ENCODE measurements around the gene ARHGAP27. TPM values are rescaled to one million over a fixed set of nuclear protein-coding genes. Genes with fewer than 3 reads are reported as not detected.

ARHGAP27 gene
- total and polyA plus RNA-seq, 2 of the 13 experiments (the other 11 are each of a cell fraction or from before 2014, with no cell fraction given), result 15.5 to 18.9 TPM

DNA sequence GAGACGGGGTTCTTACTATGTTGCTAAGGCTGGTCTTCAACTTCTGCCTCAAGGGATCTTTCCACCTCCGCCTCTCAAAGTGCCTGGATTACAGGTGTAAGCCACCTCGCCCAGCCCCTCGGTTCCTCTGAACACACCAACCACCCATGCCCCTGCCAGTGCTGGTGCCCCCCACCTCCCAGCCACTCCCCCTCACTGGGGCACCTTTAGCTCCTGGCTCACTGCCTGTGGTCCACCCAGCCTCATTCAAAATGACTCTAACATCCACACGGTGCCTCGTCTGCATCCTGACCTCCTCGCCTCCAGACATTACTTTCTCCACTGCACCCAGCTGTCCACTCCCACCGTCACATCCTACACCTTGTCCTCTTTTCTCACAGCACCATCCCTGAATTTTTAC lies 55.3 kb downstream of the ARHGAP27 start (continued):
- TF ChIP-seq ZNF607 (CRISPR knock-in tag; IDR thresholded peaks at IDR 0.05; ENCODE audit: borderline replicate concordance), result no peak
- TF ChIP-seq ZNF3 (CRISPR knock-in tag; IDR thresholded peaks at IDR 0.05), result no peak
- TF ChIP-seq RAD51 (IDR thresholded peaks at IDR 0.05; ENCODE audit: borderline replicate concordance), result no peak
- TF ChIP-seq MAF1 (CRISPR knock-in tag; IDR thresholded peaks at IDR 0.05; ENCODE audit: borderline replicate concordance), result no peak
- no peak for TF ChIP-seq MIXL1 (CRISPR knock-in tag; IDR thresholded peaks at IDR 0.05)

DNA sequence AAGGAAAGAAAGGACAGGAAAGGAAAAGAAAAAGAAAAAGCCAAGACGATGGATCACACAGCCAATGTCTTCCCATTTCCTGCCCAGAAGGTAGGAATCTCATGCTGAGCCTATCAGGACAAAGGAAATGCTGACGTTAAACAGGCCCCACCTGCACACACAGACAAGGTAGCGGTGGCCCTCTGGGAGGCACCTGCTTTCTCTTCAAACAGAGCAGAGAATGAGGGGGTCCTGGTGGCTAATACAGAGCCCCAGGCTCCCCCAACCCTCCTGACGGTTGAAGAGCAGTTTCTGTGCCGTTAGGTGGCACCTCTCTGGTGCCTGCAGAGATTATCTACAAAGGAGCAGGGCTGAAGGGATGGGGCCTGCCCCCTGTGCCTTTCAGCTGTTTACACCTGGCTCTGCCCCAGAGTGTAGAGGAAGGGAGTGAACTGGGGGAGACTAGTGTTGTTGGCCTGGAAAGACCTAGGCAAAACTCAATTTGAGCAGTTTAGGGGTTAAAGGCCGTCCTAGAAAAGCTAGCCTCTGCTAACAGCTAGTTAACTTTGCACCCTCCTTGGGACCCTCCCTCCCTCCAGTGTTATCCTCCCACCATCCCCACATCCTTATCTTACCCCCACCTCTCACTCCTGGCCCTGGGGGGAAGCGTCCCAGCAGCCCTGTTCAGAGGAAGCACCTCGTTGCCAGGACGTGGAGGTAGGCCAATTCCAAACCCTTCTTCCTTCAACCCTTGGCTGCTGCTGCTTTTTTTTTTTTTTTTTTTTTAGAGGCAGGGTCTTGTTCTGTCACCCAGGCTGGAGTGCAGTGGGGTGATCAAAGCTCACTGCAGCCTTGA lies 56.3 kb downstream of the ARHGAP27 start:
- intact Hi-C loops (cut with micrococcal nuclease; ENCODE audit: unreplicated experiment) (no loop called here), in situ Hi-C loops (cut with HindIII; ENCODE audit: extremely low pct_ligation_motif_present, low pct_unique_long_range_greater_than_20kb) (loop anchor here (10.0 kb wide), 1 partner anchor 242 kb away; the partner anchor contains the start of genes ACBD4 and PLCD3)
- H3K9ac ChIP-seq (ENCODE audit: insufficient read depth, low read depth, low read length), result 0 out of 2 replicates have a peak overlapping the region, but pooled peaks have one; percentile 3
- ATAC-seq, result peak; percentile 4; the same call in 2 of the 3 replicates
- H4K20me1 ChIP-seq (ENCODE audit: insufficient read depth, low read length), result no peaks in the 10 kb centered on the region
- H3K27ac ChIP-seq (ENCODE audit: extremely low read length, insufficient read depth, low read length), result no peak overlapping the region
- peaks cover 48% of the 10 kb centered on the region for H3K4me1 ChIP-seq (ENCODE audit: insufficient read depth, low read length)
- H3K36me3 ChIP-seq (replicated peaks in 1 of 2; ENCODE audit: control insufficient read depth in 1 of 2, insufficient read depth in 2 of 2, low read length in 2 of 2), result no peaks in the 10 kb centered on the region
- no peak for FAIRE-seq
- ChIA-PET POLR2A (interaction anchor here (0.7 to 1.9 kb wide), 2 partner anchors 65 to 214 kb away, joined by 4 to 5 read pairs; partner anchors contain the start of gene HEXIM2), CTCF (ENCODE audit: low intra/inter-chr PET ratio, low total read pairs) (no interaction called here)
- no peaks in the 10 kb centered on the region for H3K79me2 ChIP-seq (ENCODE audit: insufficient read depth, low read length)
- WGBS (ENCODE audit: low lambda C conversion rate), result 2% methylated on average over 9 of the region's 9 CpGs
- no TSS peak for BruUV-seq (replicated peaks)
- peak overlapping the region in 1 of 3 experiments; percentile 44; a peak in 2 of 6 replicates for H3K4me3 ChIP-seq (replicated peaks in 1 of 3; ENCODE audit: insufficient read depth in 1 of 3, low read depth in 2 of 3, low read length in 3 of 3)
- H3K4me2 ChIP-seq (ENCODE audit: low read depth, low read length), result peak overlapping the region; percentile 62
- TF ChIP-seq ZNF547 (CRISPR knock-in tag; IDR thresholded peaks at IDR 0.05) (no peak), ZFP62 (CRISPR knock-in tag; IDR thresholded peaks at IDR 0.05) (no peak), ZSCAN25 (CRISPR knock-in tag; IDR thresholded peaks at IDR 0.05) (peak; percentile 50; the same call in 1 of the 2 replicates)
- TF ChIP-seq, protein P1, sequence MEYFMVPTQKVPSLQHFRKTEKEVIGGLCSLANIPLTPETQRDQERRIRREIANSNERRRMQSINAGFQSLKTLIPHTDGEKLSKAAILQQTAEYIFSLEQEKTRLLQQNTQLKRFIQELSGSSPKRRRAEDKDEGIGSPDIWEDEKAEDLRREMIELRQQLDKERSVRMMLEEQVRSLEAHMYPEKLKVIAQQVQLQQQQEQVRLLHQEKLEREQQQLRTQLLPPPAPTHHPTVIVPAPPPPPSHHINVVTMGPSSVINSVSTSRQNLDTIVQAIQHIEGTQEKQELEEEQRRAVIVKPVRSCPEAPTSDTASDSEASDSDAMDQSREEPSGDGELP (IDR thresholded peaks at IDR 0.05; ENCODE audit: borderline replicate concordance, low read depth), result peak; percentile 50; the same call in 1 of the 2 replicates
- TF ChIP-seq, protein P2, sequence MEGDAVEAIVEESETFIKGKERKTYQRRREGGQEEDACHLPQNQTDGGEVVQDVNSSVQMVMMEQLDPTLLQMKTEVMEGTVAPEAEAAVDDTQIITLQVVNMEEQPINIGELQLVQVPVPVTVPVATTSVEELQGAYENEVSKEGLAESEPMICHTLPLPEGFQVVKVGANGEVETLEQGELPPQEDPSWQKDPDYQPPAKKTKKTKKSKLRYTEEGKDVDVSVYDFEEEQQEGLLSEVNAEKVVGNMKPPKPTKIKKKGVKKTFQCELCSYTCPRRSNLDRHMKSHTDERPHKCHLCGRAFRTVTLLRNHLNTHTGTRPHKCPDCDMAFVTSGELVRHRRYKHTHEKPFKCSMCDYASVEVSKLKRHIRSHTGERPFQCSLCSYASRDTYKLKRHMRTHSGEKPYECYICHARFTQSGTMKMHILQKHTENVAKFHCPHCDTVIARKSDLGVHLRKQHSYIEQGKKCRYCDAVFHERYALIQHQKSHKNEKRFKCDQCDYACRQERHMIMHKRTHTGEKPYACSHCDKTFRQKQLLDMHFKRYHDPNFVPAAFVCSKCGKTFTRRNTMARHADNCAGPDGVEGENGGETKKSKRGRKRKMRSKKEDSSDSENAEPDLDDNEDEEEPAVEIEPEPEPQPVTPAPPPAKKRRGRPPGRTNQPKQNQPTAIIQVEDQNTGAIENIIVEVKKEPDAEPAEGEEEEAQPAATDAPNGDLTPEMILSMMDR (CRISPR knock-in tag; IDR thresholded peaks at IDR 0.05), result peak; percentile 24; the same call in 1 of the 2 replicates
- no peaks in the 10 kb centered on the region for H3K9me3 ChIP-seq (ENCODE audit: low read length)
- no peak overlapping the region for H2AFZ ChIP-seq (ENCODE audit: low read length)
- peaks cover 0 to 14% of the 10 kb centered on the region in 2 experiments; a peak in 4 of 5 replicates for H3K27me3 ChIP-seq (ENCODE audit: control insufficient read depth in 1 of 2, insufficient read depth in 2 of 2, low read length in 2 of 2)
- DNase-seq (ENCODE audit: low spot score), result no peak

Data from HepG2 (cell line).